GM08714 (cell line): ENCODE data around the gene CPA1.

Source experiments
- H3K4me3 ChIP-seq: fragments of 200-500 bp; sonication (Bioruptor generic); 2 replicates; pipeline ENCODE4 v1.5.1; 2014; ENCODE audit warnings: mild to moderate bottlenecking, low read length, inconsistent platforms
- ZNF274 ChIP-seq: IDR thresholded peaks from 2 replicates; pipeline ENCODE4 v1.6.1; 2012; ENCODE audit warnings: mild to moderate bottlenecking, low read depth, low read length

The CPA1 gene

GRCh38 chr7:130433301-130433700, 53.0 kb downstream of the CPA1 start:
- H3K4me3 ChIP-seq: no peak overlapping the region
- TF ChIP-seq ZNF274: no peak

GRCh38 chr7:130435311-130435854, 55.1 kb downstream of the CPA1 start:
- H3K4me3 ChIP-seq: no peak overlapping the region
- no peak for TF ChIP-seq ZNF274

GRCh38 chr7:130436253-130436652, 56.0 kb downstream of the CPA1 start:
- H3K4me3 ChIP-seq: no peak overlapping the region
- no peak for TF ChIP-seq ZNF274
